Esophagus muscularis mucosa (tissue), 4 donors: ENCODE results near the gene TMUB2. TPM values are rescaled to one million over a fixed set of nuclear protein-coding genes. Genes with fewer than 3 reads are reported as not detected.
"Not testable (repeated sequence)": the region's sequence is repeated elsewhere in the genome, so short reads cannot be mapped to it uniquely, and the experiment has no call there.

Experiments used
- DNase-seq: peaks from one replicate; pipeline ENCODE4 v3.0.0-alpha.2; 2017; ENCODE audit errors: extremely low spot score
- H3K27ac ChIP-seq, 4 donors: fragments of 200-600 bp; sonication (generic); replicated peaks in 1 of 4; 1 replicate in 3 of 4; 2 replicates in 1 of 4; pipeline ENCODE4 v1.5.1; 2016 to 2019; ENCODE audit warnings: mild to moderate bottlenecking in 1 of 4
- H3K27me3 ChIP-seq, 4 donors: fragments of 200-600 bp; sonication (generic); one replicate each; pipeline versions ENCODE4 v1.5.1 to v1.6.0; 2016 to 2019
- H3K36me3 ChIP-seq, 4 donors: fragments of 200-600 bp; sonication (generic); one replicate each; pipeline ENCODE4 v1.5.1; 2016 to 2019
- H3K4me1 ChIP-seq, 4 donors: fragments of 200-600 bp; sonication (generic); one replicate each; pipeline ENCODE4 v1.5.1; 2016 to 2019
- H3K4me3 ChIP-seq, 4 donors: fragments of 200-600 bp; sonication (generic); 1 replicate in 2 of 4; 2 replicates in 2 of 4; pipeline ENCODE4 v1.5.1; 2016 to 2019; ENCODE audit warnings: mild to moderate bottlenecking in 4 of 4, moderate library complexity in 1 of 4
- H3K9me3 ChIP-seq, 4 donors: fragments of 200-600 bp; sonication (generic); 1 replicate in 3 of 4; 2 replicates in 1 of 4; pipeline ENCODE4 v1.5.1; 2016 to 2019
- EP300 ChIP-seq: sonication (generic); formaldehyde crosslinking; IDR thresholded peaks from one replicate; pipeline ENCODE4 v1.6.1; 2017; ENCODE audit warnings: antibody characterized with exemption
- POLR2A ChIP-seq: fragments of 450-650 bp; IDR thresholded peaks from one replicate; pipeline ENCODE4 v1.6.1; 2017; ENCODE audit warnings: antibody characterized with exemption, moderate library complexity, mild to moderate bottlenecking, low read depth
- POLR2AphosphoS5 ChIP-seq, 2 donors: sonication (generic); formaldehyde crosslinking; IDR thresholded peaks; one replicate each; pipeline ENCODE4 v1.6.1; 2017; ENCODE audit warnings: antibody characterized with exemption in 2 of 2
- WGBS: methylation state at CpG from one replicate; pipeline ENCODE4 v1.1.5; 2018; 5-methylcytosine and 5-hydroxymethylcytosine counted together
- intact Hi-C: fragments of 100-400 bp; cut with DNase I; formaldehyde crosslinking; loops from one replicate; pipeline ENCODE4 v1.15.1; 2023
- total RNA-seq, 4 donors: library from RNA; depleted of rRNA; stranded (reverse); fragments of >200 nt; gene quantifications; one replicate each; pipeline versions ENCODE4 v1.1.0 to v1.2.1, GENCODE V29; 2016
- TF ChIP-seq, protein P1 (sequence below), 3 experiments: fragments of 200-600 bp in 2 of 3; fragments of 450-650 bp in 1 of 3; sonication (generic) in 2 of 3; IDR thresholded peaks; one replicate each; pipeline ENCODE4 v1.5.1; 2017 to 2019; ENCODE audit warnings: antibody characterized with exemption in 3 of 3, mild to moderate bottlenecking in 2 of 3, moderate library complexity in 1 of 3

Gene TMUB2
- 10 to 100 TPM; 25.3 to 50.3 (median 33.4) TPM for total RNA-seq

DNA sequence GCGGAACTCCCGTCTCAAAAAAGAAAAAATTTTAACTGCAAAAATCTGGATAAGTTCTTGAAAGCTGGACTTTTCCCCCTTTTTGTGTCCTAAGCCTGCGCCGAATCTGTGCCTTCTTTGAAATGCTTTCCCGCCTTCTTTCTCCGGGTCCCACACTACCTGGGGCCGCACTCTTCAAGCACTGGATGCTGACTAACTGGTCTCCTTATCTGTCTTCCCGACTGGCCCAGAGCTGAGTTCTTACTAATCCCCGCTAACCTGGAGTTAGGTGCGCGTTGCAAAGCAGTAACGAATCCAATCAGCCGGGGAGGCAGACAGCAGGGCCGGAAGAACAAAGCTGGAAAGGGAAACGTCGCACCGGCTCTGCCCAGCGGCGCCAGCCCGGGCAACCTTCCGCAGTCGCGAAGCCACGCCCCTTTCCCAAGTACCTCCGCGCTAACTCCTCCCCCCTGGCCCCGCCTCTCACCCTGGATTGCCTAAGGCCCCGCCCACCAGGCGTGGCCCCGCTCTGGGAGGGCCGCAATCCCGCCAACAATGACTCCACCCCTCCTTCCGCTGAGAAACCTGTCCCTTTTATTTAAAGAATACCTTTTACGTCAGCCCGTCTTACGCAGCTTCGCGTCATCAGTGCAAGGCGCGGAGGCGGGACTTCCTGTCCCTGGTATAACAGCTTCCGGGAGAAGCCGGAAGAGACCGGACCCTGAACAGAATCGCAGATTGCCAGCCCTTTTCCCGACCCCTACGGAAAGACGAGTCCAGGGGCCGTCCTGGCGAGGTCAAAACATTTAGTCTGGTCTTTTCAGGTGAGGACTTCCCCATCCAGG, at the start of gene TMUB2:
TSS of gene TMUB2 (plus strand) at position 666 of the 824 bp plus-strand sequence. CDS start 737 bp downstream, outside the sequence.
- intact Hi-C loops: no loop called here
- under 1% methylated on average over 38 of the region's 50 CpGs for whole genome bisulfite sequencing
- peak within 1 kb of the TSS; percentile 93 to 97 (median 96) for H3K27ac ChIP-seq
- H3K27me3 ChIP-seq: no peaks in the 10 kb centered on the region
- H3K4me3 ChIP-seq: peak within 1 kb of the TSS; percentile 60 to 85 (median 74)
- peaks cover 22 to 48% (median 43%) of the 10 kb centered on the region in 4 donors for H3K36me3 ChIP-seq
- TF ChIP-seq POLR2AphosphoS5 (IDR thresholded peaks at IDR 0.05) (peak; percentile 94 to 95), POLR2A (peak; percentile 49), EP300 (no peak)
- TF ChIP-seq, protein P1, sequence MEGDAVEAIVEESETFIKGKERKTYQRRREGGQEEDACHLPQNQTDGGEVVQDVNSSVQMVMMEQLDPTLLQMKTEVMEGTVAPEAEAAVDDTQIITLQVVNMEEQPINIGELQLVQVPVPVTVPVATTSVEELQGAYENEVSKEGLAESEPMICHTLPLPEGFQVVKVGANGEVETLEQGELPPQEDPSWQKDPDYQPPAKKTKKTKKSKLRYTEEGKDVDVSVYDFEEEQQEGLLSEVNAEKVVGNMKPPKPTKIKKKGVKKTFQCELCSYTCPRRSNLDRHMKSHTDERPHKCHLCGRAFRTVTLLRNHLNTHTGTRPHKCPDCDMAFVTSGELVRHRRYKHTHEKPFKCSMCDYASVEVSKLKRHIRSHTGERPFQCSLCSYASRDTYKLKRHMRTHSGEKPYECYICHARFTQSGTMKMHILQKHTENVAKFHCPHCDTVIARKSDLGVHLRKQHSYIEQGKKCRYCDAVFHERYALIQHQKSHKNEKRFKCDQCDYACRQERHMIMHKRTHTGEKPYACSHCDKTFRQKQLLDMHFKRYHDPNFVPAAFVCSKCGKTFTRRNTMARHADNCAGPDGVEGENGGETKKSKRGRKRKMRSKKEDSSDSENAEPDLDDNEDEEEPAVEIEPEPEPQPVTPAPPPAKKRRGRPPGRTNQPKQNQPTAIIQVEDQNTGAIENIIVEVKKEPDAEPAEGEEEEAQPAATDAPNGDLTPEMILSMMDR (IDR thresholded peaks at IDR 0.05): no peak
- DNase-seq: peak; percentile 100
- peaks cover 29 to 48% (median 36%) of the 10 kb centered on the region in 4 donors for H3K4me1 ChIP-seq
- no peaks in the 10 kb centered on the region for H3K9me3 ChIP-seq

DNA sequence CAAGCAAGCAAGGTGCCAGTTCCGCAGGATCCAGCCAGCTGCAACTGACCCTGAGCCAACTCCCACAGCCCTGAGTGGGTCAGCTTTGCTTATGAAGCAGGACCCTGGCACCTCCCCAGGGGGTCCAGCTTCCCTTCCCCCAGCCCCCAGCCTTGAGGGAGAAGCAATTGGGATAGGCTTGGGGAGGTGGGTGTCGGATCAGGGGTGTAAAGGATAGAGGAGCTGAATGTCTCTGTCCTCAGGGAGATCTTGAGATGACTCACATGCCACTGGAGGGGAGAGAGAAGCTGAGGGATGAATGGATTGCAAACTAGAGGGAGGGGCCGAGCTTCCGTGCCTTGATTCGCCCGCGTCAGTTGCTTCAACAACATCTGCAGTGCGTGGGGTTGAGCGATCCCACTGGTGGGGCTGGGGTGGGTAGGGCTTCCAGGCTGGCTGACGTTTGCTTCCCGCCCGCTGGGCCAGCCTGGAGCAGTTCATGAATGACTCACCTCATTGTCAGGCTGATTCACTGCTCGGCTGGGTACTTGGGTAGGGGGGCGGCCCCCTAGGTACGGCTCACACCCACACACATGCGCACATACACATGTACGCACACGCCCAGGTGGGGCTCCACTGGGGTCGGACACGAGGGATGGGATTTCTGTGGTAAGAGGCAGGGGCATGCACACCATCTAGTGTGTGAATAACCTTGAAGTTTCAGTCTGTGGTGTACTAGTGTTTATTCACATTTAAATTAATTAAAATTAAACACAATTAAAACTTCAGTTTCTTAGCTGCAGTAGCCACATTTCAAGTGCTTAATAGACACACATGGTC, 48.7 kb upstream of the TMUB2 start:
- peak overlapping the region in 3 of 4 donors; percentile 7 to 29 (median 16) for H3K4me3 ChIP-seq
- TF ChIP-seq EP300 (peak; percentile 58), POLR2A (no peak), POLR2AphosphoS5 (IDR thresholded peaks at IDR 0.05) (peak; percentile 73 to 84)
- peak overlapping the region; percentile 44 to 67 (median 62) for H3K27ac ChIP-seq
- 20% methylated on average over 15 of the region's 20 CpGs for WGBS
- H3K4me1 ChIP-seq: peaks cover 15 to 34% (median 33%) of the 10 kb centered on the region in 4 donors
- no peaks in the 10 kb centered on the region for H3K36me3 ChIP-seq
- DNase-seq: peak; percentile 96
- intact Hi-C loops: no loop called here
- H3K9me3 ChIP-seq: no peaks in the 10 kb centered on the region
- H3K27me3 ChIP-seq: peaks cover 0 to 16% (median 0%) of the 10 kb centered on the region in 4 donors

DNA sequence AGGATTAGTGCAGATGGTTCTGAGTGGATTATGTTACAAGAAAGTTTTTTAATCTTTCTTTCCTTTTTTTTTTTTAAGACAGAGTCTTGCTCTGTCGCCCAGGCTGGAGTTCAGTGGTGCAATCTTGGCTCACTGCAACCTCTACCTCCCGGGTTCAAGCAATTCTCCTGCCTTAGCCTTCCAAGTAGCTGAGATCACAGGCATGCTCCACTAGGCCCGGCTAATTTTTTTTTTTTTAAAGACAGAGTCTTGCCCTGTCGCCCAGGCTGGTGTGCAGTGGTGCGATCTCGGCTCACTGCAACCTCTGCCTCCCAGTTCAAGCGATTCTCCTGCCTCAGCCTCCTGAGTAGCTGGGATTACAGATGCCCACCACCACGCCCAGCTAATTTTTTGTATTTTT, 42.9 kb upstream of the TMUB2 start:
- WGBS: 91% methylated on average over 8 of the region's 8 CpGs
- intact Hi-C loops: loop anchor here (10.0 kb wide), 1 partner anchor 239 kb away; the partner anchor contains the start of gene MPP2

DNA sequence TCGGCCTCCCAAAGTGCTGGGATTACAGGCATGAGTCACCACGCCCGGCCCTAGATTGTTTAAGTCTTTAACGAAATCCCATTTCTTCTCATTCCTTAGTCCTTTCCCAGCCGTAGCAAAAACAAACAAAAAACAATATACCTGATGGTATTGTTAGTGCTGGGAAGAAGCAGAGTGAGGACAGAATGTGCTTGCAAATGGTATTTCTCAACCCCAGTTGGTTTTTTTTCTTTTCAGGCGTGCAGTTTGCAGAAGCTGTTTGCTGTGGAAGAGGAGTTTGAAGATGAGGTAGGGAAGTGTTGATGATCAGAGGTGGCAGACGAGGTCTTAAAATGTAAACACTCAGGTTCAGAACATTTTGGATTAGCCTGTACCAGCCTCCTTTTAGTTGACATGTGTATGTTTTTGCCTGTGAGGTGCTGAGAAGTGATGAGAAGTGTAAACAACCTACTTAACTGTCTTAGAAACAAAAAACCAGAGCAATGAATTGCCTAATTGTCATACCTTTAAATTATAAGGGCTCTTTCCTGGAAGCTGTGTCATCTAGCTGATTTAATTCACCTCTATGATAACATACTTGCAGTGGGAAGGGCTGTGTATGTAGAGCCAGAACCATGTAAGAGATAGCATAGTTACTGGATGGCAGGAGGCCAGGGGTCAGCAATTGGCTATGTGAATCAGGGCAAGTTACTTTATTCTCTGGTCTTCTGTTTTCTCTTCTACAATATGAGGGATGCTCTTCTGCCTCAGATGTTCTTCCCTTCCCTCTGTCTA, 41.6 kb upstream of the TMUB2 start:
- no peak overlapping the region for H3K4me3 ChIP-seq
- peaks cover 28 to 70% (median 50%) of the 10 kb centered on the region in 4 donors for H3K4me1 ChIP-seq
- intact Hi-C loops: loop anchor here (10.0 kb wide), 1 partner anchor 240 kb away; the partner anchor contains the start of gene MPP2
- H3K36me3 ChIP-seq: peaks cover 0 to 10% (median 3%) of the 10 kb centered on the region in 4 donors
- TF ChIP-seq, protein P1 (IDR thresholded peaks at IDR 0.05): no peak
- TF ChIP-seq EP300 (peak; percentile 93), POLR2AphosphoS5 (IDR thresholded peaks at IDR 0.05) (peak; percentile 46 to 87)
- H3K27me3 ChIP-seq: no peaks in the 10 kb centered on the region
- H3K9me3 ChIP-seq: no peaks in the 10 kb centered on the region
- 89% methylated on average over 7 of the region's 7 CpGs for WGBS
- peak overlapping the region; percentile 70 to 81 (median 78) for H3K27ac ChIP-seq
- no peak for DNase-seq

More for the DNA sequence above, 42.9 kb upstream of the TMUB2 start:
- not testable (repeated sequence) for H3K4me3 ChIP-seq, H3K9me3 ChIP-seq, H3K36me3 ChIP-seq, H3K27me3 ChIP-seq, DNase-seq
- Histone ChIP-seq H3K27ac (peak overlapping the region; percentile 70 to 81 (median 78)), H3K4me1 (peaks cover 28 to 60% (median 50%) of the 10 kb centered on the region in 4 donors)
